Heart left ventricle (tissue), 13 donors: ENCODE data around the gene KIF21B.

Source experiments
- CTCF ChIP-seq, 12 donors: fragments of 200-600 bp; sonication (generic) in 4 of 12; IDR thresholded peaks; one replicate each; pipeline versions ENCODE4 v1.5.0 to v1.8.0; 2018 to 2022; ENCODE audit warnings: antibody characterized with exemption in 12 of 12, mild to moderate bottlenecking in 5 of 12
- POLR2A ChIP-seq, 2 donors: fragments of 450-650 bp; IDR thresholded peaks; one replicate each; pipeline ENCODE4 v1.6.1; 2017; ENCODE audit warnings: antibody characterized with exemption in 2 of 2, mild to moderate bottlenecking in 2 of 2, moderate library complexity in 2 of 2
- donor health status: ischemic (EF 13 %, LVEDD 7.1; RV severe dilation, severe dysfunction).
- donor health status: DM: no; HTN: yes; CAD: no.
- donor health status: DM: no; HTN: no; CAD: no.
- donor health status: ischemic (EF 25% LVEDD 6.9; RV normal size, moderate dysfunction).
- donor health status: ischemic (EF 25% LVEDD 5.7; RV mildly dilated, moderate dysfunction).
- donor health status: ischemic (EF 35%, LVEDD 5.7; RV mildly dilated, moderate dysfunction).
- donor health status: nonischemic (EF 11% LVEDD 7.7; RV severe dilation, severe dysfunction).
- donor health status: DM: yes; HTN: yes; CAD: no.
- donor health status: PGD.
- donor health status: ischemic (EF 29% LVEDD 5.4; RV normal size, mild dysfunction).
- donor health status: nonischemic (EF 23%, LVEDD 6.1; RV moderate dilation, normal function).

- TF ChIP-seq CTCF (IDR thresholded peaks at IDR 0.05) (no peak), POLR2A (IDR thresholded peaks at IDR 0.05) (no peak)
Measured at GRCh38 chr1:201064806-201065205, 41.3 kb upstream of the KIF21B start.
